HG02610 (cell line): ENCODE results near the gene PRKCE.
"Not testable (repeated sequence)": the region's sequence is repeated elsewhere in the genome, so short reads cannot be mapped to it uniquely, and the experiment has no call there.

Source experiments
- ATAC-seq: cut with Tn5 transposase; IDR thresholded peaks from one replicate; pipeline ENCODE4 v1.9.1; 2021; ENCODE audit warnings: mild to moderate bottlenecking, moderate library complexity; ENCODE audit not compliant: unreplicated experiment

Gene PRKCE

GRCh38 chr2:45881970-45882581 is 230.6 kb downstream of the PRKCE start:
- ATAC-seq = no peak

GRCh38 chr2:45882707-45883602 is 231.5 kb downstream of the PRKCE start:
- ATAC-seq = no peak

GRCh38 chr2:45883603-45884000 is 232.1 kb downstream of the PRKCE start:
- ATAC-seq = no peak

- ATAC-seq = no peak
These were observed 232.7 kb downstream of the PRKCE start for GRCh38 chr2:45884126-45884525.

- ATAC-seq = no peak
These were observed 233.7 kb downstream of the PRKCE start for GRCh38 chr2:45885171-45885621.

- no peak for ATAC-seq
These were observed 234.7 kb downstream of the PRKCE start for GRCh38 chr2:45886171-45886663.

GRCh38 chr2:45888167-45888566 is 236.7 kb downstream of the PRKCE start:
- ATAC-seq = no peak

- no peak for ATAC-seq
These were observed 237.2 kb downstream of the PRKCE start for GRCh38 chr2:45888641-45889040.

GRCh38 chr2:45889053-45889452 is 237.6 kb downstream of the PRKCE start:
- ATAC-seq = peak; percentile 85

- peak; percentile 38 for ATAC-seq
These were observed 238.3 kb downstream of the PRKCE start for GRCh38 chr2:45889620-45890370.

- ATAC-seq = not testable (repeated sequence)
These were observed 238.8 kb downstream of the PRKCE start for GRCh38 chr2:45890371-45890646.

- ATAC-seq = no peak
These were observed 239.3 kb downstream of the PRKCE start for GRCh38 chr2:45890819-45891218.

- no peak for ATAC-seq
These were observed 240.4 kb downstream of the PRKCE start for GRCh38 chr2:45891719-45892424.

- ATAC-seq = no peak
These were observed 240.9 kb downstream of the PRKCE start for GRCh38 chr2:45892425-45892745.

GRCh38 chr2:45892757-45893156 is 241.3 kb downstream of the PRKCE start:
- ATAC-seq = no peak

- no peak for ATAC-seq
These were observed 242.7 kb downstream of the PRKCE start for GRCh38 chr2:45894211-45894610.

- no peak for ATAC-seq
These were observed 243.9 kb downstream of the PRKCE start for GRCh38 chr2:45895241-45895861.

- ATAC-seq = no peak
These were observed 244.8 kb downstream of the PRKCE start for GRCh38 chr2:45896311-45896710.

GRCh38 chr2:45897842-45898241 is 246.4 kb downstream of the PRKCE start:
- no peak for ATAC-seq

- ATAC-seq = no peak
These were observed 247.3 kb downstream of the PRKCE start for GRCh38 chr2:45898819-45899218.

GRCh38 chr2:45899926-45900325 is 248.5 kb downstream of the PRKCE start:
- no peak for ATAC-seq
